T-helper 22 cell (primary cell): ENCODE results near the gene NEURL2.
"Not testable (repeated sequence)": the region's sequence is repeated elsewhere in the genome, so short reads cannot be mapped to it uniquely, and the experiment has no call there.

ENCODE experiments used
- DNase-seq: peaks from one replicate; pipeline ENCODE4 v3.0.0-alpha.2; 2020; ENCODE audit warnings: low read depth

NEURL2 gene

DNA sequence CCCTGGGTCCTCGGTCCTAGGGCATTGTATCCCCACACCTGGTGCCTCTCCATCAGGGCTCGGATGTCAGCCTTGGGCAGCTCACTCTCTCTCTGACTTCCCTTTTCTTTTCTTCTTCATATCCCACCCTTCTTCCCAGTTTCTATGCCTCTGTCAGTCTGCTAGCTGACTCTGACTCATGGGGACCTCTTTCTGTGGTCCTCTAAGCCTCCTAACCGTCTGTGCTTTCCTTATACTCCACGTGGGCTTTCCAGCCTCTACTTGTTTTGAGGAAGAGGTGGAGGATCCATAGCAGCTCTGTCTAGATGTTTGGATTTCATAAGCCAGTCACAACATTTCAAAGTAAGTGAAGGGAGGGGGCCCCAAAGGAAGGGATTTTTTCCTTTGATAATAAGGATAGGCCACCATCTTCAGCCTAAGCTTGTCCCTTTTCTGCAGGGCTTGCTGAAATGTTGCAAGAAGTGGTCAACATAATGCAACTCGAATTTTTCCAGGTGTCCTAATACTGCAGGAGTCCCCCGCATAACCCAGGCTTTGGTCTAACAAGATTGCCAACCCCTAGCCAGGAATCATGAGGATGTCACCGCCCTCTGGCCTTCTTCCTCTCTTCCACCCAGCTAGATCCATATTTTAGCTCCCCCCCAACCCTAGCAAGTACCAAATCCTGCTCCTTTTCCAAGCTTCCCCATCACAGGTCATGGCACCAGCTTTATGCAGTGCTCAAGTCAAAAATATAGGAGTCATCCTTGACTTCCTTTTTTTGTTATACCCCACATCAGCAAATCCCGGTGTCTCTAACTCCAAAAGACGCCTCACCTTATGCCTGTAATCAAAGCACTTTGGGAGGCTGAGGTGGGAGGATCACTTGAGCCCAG is 29.7 kb upstream of the NEURL2 start:
- DNase-seq: no peak

DNA sequence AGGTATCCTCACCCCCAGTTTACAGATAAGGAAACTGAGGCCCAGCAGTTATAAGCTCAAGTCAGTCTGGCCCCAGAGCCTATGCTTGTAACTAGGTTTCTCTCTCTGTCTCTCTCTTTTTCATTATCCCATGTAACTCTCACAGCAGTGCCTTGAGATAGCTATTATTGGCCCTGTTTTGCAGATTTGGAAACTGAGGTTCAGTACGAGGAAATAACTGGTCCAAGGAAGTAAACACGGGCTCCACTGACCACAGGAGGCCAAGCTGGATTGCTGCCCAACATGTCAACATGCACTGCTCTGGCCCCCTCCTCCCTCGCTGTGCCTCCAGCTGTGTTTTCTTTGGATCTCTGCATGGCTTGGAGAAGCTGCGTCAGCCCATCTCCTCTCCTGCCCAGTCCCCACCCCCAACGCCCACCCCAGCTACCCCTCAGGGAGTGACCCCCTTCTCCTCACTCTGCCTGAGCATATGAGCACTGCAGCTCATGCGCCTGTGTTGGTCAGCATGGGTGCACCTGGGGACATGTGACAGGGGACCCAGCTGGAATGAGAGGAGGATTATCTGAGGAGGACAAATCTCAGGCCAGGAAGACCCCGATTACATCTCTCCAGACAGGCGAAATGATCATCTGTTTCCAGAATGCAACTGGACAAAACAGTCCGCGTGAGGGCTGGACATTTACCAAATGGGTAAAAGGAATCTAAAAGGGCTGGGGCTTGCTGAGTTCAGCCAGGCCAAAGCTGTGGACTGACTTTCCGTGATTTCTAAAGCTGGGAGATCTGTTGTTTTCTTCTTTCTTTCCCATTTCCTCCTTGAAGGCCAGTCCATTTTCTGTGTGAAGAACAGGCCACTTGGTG is 28.8 kb upstream of the NEURL2 start:
- no peak for DNase-seq

DNA sequence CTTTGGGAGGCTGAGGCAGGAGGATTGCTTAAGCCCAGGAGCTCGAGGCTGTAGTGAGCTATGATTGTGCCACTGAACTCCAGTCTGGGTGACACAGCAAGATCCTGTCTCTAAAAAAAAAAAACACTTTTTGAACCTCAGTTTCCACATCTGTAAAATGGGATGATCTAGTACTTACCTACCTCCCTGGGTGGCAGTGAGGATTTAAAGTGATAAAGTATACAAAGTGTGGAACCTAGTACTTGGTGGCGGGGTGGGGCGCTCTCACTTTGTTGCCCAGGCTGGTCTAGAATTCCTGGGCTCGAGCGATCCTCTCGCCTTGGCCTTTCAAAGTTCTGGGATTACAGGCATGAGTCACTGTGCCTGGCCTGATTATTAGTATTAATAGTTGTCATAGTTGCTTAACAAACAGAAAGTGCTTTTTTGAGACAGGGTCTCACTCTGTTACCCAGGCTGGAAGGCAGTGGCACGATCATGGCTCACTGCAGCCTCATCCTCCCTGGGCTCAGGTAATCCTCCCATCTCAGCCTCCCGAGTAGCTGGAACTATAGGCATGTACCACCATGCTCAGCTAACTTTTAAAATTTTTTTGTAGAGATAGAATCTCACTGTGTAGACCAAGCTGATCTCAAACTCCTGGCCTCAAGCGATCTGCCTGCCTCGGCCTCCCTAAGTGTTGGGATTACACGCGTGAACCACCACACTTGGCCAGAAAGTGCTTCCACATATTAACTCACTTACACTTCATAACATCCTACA is 27.9 kb upstream of the NEURL2 start:
- DNase-seq: no peak

DNA sequence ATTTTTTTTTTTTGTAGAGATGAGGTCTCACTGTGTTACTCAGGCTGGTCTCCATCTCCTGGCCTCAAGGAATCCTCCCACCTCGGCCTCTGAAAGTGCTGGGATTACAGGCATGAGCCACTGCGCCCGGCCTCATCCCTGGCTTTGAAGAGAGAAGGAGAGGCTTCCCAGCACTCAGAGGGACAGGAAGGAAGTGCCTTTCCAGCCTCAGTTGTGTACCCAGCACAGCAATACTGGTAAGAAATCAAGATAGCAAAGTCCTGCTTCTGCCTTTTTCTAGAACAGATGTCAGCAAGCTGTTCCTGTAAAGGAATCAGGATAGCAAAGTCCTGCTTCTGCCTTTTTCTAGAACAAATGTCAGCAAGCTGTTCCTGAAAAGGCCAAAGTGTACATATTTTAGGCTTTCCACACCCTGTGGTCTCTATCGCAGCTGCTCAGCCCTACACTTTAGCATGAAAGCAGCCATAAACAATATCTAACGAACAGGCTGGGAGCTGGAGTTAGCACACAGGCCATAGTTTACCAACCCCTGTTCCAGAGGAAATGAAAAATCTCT is 27.3 kb upstream of the NEURL2 start:
- DNase-seq: no peak

DNA sequence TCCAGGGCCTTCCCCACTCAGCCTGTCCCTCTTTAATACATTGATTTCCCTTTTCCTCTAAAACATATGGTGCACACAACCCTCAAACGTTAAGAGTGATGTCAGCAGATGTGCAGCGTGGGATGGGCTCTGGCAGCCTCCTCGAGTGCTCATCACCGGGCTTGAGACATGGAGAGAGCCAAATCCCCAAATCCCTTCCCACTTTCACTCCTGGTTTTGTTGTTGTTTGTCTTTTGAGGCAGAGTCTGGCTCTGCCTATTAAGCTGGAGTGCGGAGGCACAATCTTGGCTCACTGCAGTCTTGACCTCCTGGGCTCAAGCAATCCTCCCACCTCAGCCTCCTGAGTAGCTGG is 26.8 kb upstream of the NEURL2 start:
- no peak for DNase-seq

DNA sequence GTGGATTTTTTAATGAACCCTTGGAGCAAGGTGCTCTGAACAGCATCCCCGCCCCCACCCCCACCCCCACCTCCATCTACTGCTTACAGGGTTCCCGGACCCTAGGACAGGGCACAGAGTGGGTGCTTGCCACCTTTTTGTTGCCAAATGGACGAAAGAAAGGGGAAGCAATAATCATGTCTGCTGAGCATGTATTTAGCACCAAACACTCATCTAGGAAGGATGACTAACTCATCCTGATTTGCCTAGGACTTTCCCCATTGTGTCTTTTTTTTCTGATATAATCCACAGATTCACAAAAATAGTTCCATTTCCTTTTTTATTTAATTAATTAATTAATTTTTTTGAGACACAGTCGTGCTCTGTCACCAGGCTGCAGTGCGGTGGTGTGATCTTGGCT is 22.1 kb upstream of the NEURL2 start:
- no peak for DNase-seq

DNA sequence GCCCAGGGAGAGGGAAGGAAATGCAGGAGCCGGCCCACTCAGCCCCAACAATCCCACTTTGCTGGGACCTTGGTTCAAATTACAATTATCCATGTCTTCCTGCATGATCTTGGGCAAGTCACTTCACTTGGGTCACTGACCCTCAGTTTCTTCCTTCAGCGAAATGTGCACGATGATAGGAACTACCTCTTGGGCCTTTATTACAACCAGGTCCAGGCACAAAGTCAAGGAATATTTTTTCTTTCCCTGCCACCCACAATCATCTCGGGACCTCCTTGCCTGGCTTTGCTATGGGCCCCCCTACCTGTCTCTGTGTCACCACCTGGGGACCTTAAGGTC is 21.3 kb upstream of the NEURL2 start:
- DNase-seq: no peak

DNA sequence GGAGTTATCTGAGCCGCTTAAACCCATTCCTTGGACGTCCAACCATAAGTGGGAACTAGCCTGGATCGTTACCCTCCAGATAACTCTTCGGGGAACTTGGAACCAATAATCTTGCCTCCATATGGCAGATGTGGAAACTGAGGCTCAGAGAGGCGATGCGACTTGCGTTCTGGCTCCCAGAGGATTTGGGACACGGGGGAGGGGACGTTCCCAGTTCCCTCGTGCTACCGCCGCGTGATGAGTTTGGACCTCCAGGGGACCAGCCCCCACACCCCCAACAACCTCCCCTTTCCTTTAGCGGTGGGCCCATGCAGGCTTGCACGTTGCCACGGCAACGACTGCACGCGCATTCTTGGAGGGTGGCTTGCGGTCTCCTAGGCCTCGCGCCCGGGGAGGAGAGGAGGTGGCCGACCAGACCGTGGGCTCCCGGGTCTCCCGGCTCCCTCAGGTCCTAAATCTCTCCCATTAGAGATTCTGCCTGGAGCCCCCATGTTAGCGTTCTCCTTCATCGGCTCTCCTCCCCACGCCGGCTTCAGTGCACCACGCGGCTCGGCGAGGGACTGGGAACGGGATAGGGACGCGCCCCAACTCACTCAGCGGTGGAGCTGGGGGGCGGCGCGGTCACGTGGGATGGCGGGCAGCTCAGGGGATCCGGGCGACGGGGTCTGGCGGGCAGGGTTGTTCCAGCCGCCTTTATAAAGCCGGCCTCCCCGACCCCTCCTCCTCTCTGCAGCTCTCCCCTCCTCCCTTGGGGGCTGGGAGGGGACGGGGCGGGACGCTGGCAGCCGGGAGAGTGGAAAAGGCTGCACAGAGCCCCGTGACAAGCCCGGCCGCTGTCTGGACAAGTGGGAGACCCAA is 20.7 kb upstream of the NEURL2 start, which contains the start of gene PLTP:
TSS of gene PLTP (minus strand) at position 670 of the 858 bp plus-strand sequence. CDS start 703 bp downstream, outside the sequence.
- no peak for DNase-seq

DNA sequence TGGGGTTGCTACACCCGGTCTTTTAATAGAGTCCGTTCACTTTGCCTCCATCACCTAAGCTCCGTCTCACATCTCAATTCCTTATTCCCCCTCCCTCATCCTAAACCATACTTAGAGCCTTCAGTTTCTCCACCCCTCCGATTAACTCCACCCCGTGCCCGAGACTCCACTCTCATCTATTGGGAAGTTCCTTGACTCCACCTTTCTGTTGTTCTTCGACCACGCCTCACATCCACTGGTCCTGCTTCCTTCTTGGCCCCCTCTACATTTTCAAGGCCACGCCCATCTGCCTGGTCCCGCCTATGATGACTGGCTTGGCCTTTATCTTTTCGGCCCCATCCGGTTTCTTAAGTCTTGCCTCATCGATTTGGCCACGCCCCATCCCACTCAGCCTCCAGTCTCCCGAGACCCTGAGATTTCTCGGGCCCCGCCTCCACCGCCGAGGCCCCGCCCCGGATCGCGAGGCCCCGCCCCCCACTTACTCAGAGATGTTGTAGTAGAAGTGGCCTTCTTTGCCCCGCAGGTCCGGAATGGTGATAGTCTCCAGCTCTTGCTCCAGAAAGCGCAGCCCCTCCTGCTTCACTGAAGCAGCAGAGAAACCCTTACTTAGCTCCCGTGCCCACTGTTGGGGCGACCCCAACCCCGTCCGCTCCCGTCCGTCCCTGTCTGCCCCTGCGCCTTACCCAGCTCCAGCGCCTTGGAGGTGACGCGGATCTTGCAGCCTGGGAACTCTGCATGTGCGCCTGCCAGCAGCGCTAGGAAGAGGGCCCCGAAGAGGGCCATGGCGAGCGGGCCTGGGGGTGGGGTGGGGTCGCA is 19.9 kb upstream of the NEURL2 start:
- DNase-seq: peak; percentile 77

DNA sequence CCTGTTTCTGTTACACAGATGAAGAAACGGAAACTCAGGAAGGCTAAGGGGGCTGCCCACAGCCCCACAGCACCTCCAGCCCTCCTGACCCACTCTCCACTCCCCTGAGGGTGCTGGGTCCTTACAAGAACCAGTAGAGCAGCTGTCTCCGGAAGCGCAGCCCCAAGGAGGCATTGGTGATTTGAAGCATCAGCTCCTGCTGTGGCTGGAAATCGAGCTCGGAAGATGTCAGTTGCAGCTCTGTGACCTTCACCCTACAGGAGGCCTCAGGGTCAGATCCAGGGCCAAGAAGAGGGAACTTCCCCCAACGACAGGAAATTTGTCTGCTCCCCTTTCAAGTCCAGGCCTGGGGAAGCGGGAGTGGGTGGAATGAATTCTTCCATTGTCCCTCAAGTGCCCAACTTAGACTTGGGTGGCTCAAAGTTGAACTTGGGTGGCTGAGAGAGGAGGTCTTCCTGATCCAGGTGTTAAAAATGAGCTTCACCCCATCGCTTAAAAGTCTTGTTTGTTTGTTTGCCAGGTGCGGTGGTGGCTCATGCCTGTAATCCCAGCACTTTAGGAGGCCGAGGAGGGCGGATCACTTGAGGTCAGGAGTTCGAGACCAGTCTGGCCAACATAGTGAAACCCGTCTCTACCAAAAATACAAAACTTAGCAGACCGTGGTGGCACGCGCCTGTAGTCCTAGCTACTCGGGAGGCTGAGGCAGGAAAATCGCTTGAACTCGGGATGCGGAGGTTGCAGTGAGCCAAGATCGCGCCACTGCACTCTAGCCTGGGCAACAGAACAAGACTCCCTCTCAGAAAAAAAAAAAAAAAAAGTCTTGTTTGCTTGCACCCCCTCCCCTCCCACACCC is 19.0 kb upstream of the NEURL2 start:
- DNase-seq: no peak

DNA sequence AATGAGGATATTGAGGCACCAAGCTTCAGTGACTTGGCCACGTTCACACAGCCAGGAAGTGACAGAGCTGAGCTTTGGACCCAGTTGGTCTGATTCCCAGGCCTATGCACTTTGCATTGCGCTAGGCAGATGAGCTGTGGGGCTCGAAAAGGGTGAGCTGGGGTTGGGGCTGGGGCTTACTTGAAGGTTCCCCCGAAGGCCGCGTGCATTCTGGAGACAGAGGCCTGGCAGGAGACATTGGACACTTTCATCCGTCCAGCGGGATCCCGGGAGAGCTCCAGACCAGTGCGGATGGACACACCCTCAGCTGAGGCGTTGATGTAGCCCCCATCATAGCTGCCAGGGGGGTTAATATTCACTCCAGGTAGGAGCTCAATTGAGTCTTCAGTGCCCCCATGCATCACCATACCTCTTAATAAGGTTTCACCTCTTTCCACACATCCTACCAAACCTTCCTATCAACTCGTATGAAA is 18.4 kb upstream of the NEURL2 start:
- DNase-seq: no peak

DNA sequence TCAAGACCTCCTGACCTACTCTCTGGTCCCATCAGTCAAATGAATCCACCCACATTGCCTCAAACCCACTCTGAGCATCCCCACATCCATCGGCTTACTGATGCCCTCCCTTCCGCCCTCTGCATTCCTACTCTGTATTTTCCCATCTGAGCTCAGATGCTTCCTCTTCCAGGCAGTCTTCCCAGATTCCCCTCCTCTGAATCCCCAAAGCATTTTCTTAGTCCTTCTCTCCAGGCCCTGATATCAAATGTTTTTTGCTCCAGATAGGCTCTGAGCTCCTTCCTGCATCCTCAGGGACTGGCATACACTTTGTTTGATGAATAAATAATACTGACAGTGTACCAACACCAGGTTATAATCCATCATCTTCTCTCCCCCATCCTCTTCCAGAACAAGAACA is 17.1 kb upstream of the NEURL2 start:
- DNase-seq: no peak

DNA sequence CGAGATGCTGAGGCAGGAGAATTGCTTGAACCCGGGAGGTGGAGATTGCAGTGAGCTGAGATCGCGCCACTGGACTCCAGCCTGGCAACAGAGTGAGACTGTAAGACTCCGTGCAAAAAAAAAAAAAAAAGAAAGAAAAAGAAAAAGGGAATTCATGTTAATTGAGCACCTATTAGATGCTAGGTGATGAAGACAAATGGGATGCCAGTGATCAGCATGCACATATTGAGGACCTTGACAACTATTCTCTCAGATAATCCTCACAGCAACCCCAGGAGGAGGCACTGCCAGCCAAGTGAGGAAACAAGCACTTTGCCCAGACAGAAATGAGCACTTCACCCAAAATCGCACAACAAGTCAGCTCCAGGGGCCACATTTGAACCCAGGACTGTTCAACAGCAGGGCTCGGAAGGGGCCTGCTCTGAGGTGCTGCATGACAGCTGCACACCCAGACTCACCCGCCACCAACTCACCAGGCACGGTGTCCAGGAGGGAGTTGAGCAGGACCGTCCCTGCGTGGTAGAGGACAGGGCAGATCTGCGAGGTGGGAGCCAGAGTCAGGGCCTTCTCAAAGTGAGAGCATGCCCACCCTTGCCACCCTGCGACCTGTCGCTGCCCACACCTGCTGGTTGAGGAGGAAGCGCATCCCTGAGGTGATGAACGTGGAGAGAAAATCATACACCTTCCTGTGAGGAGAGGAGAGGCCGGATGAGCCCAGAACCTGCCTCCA is 16.4 kb upstream of the NEURL2 start:
- DNase-seq: no peak

DNA sequence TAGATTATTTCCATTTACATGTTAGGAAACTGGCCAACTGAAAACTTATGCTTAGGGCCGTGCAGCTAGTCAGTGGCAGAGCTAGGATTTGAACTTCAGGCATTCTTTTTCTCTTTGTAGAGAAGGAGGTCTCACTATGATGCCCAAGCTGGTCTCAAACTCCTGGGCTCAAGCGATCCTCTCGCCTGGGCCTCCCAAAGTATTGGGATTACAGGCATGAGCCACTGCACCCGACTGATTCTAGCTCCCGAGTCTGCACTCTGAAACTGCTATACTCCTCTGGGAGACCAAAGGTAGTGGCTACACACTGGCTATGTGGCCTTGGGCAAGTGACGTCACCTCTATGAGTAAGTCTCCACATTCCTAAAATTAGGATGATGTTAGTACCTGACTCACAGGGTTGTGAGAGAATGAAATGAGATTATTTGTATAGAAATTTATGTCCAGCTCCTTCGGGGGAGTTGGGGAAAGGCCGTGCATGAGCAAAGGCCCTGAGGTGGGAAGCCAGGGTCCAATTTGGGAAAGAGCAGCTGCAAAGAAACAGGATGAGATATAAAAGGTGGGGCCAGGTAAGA is 14.6 kb upstream of the NEURL2 start:
- no peak for DNase-seq

DNA sequence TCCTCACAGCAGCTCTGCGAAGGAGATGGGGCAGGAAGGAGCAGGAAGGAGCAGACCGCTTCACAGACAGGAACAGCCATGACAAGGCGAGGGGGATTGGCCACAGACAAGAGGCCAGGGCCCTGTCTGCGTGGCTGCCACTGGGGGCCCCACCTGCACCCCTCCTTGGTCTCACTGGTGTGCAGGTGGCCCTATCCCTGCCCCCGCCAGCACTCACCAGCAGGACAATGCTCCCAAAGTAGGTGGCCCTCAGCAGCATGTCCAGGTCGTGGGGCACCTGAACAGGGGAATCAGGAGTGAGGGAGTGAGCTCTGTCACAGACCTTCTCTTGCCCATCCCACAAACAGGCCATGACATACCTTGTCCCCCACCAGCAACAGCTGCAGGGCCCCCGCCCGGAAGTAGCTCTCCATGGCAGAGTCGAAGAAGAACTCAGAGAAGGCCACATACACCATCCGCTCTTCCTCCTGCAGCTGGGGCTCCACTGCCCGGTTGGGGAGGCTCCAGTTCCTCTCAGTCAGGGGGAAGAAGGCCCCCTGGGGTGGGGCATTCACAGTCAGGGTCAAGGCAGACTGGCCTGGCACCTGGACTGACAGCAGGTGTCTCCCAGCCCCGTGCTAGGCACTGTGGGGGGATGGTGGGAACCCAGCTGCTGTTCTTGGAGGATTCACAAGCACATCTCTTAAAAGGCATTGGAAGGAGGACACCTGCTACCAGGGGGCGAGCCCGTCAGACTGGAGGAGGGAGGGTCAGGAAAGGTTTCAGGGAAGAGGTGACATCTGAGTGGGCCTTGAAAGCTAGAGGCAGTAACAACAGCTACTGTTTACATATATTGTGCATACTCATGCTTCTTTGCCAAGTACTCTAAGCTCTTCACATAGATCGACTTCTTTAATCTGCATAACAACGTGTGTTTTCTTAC is 13.8 kb upstream of the NEURL2 start:
- DNase-seq: no peak

DNA sequence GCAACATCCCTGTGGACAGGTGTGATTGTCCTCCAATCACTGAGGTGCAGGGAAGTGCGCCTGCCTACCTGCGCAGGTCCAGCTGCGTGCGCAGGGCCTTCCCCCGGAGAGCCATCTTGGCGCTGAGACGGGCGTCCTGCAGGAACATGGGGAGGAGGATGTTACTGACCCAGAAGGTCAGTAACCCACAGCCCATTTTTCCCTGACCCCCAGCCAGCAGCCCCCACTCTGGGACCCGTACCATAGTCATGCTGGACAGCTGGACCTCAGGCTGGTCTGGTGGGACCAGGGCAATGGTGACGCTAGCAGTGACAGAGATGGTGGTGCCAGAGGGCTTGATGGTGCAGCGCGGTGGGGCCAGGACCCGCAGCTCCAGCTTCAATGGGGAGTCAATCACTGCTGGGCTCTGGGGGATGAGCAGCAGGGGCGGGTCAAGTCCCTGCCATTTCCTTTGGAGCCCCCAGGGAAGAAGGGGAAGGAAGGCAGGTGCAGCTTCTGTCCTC is 11.2 kb upstream of the NEURL2 start:
- DNase-seq: no peak

DNA sequence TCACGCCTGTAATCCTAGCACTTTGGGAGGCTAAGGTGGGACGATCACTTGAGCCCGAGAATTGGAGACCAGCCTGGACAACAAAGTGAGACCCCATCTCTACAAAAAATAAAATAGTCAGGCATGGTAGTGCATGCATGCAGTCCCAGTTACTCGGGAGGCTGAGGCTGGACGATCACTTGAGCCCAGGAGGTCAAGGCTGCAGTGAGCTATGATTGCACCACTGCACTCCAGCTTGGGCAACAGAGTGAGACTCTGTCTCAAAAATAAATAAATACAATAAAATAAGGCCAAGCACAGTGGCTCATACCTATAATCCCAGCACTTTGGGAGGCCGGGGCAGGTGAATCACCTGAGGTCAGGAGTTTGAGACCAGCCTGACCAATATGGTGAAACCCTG is 10.3 kb upstream of the NEURL2 start:
- DNase-seq: not testable (repeated sequence)
